NCI-H2171 treated with DMSO at 0.1 percent for 48 hours (cell line): Measurements from ENCODE around the gene KRT28.
"Not testable (repeated sequence)": the region's sequence is repeated elsewhere in the genome, so short reads cannot be mapped to it uniquely, and the experiment has no call there.

Experiments used
- DNase-seq: peaks from one replicate; lab custom pipeline; 2025; lab: John Stamatoyannopoulos, UW

Gene KRT28

DNA sequence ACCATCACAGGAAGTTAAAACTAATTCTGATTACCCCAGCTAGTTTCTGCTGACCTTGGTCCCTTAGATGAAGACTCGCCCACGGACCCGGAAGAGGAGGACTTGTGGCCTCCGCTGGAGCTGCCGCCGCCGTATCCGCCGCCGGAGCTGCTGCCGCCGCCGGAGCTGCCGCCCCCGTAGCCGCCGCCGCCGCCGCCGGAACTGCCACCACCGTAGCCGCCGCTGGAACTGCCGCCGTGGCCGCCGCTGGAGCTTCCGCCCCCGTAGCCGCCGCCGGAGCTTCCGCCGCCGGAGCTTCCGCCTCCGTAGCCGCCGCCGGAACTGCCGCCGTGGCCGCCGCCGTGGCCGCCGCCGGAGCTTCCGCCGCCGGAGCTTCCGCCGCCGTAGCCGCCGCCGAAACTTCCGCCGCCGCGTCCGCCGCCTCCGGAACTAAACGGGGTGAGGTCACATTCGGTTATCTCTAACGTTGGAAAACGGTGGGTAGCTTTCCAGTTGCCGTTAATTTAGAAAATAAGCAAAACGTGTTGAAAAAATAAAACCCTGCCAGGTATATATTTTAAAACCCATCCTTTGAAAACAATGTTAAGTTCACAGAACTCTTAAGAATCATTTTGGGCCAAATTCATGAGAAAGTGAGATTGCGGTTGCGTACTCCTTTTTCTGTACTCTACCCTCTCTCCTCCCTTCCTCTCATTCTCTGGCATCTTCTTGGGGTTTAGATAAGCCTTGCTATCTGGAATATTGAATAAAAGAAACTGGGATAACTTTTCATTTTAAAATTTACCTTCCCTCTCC, 19.2 kb upstream of the KRT28 start:
- DNase-seq: peak; percentile 73

DNA sequence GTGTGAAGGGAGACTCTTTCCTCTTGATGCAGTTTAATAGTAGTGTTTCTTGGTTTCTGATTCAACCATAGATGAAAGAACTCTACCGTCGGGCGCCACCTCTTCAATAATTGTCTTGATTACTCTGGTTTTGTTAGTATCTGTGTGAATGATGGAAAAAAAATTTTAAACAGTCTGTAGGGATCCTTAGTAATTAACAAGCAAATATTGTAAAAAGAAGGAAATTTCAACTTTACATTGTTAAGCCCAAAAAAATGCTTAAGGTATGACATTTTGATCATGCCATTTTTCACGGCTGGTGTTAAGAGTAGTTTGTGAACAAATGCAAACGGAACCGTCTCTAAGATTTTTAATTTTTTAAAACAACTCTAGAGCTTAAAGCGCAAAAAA, 18.6 kb upstream of the KRT28 start:
- no peak for DNase-seq

DNA sequence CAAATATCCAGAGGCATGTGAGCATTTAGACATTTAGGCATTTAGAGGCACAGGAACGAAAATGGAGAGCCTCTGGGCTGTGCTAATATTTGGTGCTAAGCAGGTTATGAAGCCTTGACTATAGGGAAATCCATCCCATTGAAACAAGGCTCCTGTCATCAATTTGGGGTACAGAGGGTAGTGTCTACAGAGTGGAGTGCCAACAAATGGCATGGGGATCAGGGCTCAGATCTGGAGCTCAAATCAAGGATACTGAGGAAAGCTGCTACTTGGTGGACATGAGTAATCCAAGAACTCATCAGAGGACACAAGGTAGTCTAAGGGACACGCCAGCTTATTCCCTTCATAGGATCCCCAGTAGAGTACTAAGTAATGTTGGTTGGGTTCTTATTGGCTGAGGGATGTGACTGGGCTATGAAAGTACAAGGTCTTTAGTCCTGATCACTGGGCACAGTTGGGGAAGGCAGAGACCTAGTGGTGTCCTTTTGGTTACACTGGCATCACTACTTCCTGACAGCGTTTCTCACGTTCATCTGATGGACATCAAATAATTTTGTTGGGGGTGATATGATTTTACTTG, 17.4 kb upstream of the KRT28 start:
- DNase-seq: no peak

DNA sequence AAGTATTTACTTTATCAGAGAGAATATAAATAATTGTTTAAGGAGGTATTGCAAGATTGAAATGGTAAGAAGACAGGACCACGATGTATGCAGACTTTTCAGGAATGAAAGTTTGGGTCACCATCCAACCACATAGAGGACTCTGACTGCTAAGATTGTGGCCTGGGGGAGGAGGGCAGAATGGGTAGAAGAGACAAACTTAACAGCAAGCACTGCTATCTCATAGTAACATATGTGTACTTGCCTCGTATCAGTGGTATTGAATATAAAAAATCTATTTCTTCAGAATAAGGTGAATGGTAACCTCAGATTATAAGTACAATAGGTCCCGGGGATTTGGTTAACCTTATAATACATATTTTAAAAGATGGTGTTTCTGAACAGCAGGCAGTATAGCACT, 16.8 kb upstream of the KRT28 start:
- DNase-seq: no peak

GRCh38 chr17:40815381-40815780, 15.6 kb upstream of the KRT28 start:
- DNase-seq: no peak

DNA sequence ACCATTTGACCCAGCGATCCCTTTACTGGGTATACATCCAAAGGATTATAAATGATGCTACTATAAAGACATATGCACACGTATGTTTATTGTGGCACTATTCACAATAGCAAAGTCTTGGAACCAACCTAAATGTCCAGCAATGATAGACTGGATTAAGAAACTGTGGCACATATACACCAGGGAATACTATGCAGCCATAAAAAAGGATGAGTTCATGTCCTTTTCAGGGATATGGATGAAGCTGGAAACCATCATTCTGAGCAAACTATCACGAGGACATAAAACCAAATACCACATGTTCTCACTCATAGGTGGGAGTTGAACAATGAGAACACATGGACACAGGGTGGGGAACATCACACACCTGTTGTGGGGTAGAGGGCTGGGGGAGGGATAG, 14.9 kb upstream of the KRT28 start:
- DNase-seq: not testable (repeated sequence)

DNA sequence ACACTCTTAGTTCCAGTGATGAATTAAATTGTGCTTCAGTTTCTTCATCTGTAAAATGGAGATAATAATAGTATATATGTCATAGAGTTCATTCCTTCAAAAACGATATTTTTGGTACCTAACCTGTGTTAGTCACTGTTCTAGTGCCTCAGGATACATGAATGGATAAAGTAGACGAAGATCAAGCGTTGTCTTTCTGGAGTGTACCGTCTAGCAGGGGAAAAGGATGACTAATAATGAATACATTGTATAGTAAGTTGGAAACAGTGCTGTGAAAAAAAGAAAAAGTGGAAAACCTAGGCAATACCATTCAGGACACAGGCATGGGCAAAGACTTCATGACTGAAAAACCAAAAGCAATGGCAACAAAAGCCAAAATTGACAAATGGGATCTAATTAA, 14.0 kb upstream of the KRT28 start:
- DNase-seq: no peak

DNA sequence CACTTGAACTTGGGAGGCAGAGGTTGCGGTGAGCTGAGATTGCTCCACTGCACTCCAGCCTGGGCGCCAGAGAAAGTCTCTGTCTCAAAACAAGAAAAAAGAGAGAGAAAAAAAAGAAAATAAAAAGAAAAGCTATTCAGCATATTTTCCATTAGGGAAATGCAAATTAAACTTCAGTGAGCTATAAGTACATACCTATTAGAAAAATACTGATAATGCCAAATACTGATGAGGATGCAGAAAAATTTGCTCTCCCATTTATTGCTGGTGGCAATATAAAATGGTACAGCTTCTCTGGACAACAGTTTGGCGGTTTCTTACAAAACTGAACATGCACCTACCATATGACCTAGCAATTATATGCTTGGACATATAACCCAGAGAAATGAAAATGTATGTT, 12.9 kb upstream of the KRT28 start:
- no peak for DNase-seq

DNA sequence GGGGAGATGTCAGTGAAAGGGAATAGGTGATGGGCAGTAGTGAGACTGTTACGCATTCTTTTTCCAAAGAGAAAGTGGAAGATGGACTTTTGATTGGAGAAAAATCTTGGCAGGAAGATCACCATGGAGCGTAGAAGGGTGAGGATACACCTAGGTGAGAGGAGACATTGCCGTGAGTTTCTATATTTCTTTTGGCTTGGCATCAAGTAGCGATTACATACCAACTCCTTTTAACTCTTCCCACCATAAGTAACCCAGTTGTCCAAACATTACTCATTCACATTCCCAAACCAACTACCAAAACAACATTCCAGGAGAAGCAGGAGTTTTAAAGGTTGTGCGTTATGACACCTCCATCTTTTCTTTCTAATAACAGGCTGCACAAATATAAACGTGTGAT, 10.7 kb upstream of the KRT28 start:
- DNase-seq: no peak

GRCh38 chr17:40809721-40810421, 10.1 kb upstream of the KRT28 start:
- DNase-seq: no peak

DNA sequence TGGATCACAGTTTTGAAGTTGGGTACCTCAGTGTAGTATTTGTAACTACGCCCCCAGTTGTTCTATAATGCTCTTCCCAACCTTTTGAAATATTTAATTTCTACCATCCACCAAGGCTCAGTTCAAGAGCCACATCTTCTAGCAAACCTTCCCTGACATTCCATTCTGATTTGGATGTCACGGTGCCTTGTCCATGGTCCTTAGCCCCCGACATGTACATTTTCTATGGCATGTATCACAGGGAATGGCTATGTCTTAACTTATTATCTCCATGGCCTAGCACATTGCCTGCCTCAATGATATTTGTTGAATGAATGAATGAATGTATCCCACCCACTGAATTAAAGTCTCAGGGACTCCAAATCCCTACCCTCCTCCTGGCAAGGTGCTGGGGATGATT, 6.4 kb upstream of the KRT28 start:
- DNase-seq: no peak

- DNase-seq: peak; percentile 77
Measured at GRCh38 chr17:40803617-40804082, 3.9 kb upstream of the KRT28 start.

DNA sequence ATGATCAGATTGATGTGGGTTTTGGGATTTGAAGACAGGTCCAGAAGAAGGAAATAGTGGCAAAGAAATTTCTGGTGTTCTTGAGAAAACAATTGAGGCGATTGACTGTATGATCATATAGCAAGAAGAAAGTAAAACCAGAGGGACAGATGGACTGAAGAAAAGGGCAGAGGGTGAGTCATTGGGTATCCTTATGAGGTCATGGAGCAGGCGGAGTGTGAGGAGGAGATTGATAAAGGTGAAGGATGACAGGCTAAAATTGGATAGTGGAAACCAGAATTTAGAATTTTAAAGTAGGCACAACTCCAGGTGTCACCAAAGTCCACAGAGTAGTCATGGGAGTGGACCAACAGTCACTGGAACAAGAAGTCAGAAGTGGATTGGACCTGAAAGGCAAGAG, 1.4 kb upstream of the KRT28 start:
- DNase-seq: no peak

GRCh38 chr17:40800381-40800780, 622 bp upstream of the KRT28 start:
- no peak for DNase-seq

DNA sequence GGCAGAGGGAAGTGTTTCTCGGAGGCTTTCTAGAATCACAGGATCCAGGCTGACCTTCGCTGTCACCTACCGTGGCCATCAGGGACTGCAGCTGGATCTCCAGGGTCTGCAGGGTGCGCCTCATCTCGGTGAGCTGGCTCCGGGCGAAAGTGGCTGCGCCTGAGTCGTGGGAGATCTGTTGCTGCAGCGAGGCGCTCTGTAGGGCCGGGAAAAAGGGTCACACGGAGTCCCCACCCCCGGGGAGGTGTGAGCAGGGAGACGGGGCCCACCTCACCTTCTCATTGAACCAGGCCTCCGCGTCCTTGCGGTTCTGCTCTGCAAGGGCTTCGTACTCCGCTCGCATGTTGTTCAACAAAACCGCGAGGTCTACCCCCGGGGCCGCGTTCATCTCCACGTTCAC, 2.9 kb downstream of the KRT28 start:
- no peak for DNase-seq

DNA sequence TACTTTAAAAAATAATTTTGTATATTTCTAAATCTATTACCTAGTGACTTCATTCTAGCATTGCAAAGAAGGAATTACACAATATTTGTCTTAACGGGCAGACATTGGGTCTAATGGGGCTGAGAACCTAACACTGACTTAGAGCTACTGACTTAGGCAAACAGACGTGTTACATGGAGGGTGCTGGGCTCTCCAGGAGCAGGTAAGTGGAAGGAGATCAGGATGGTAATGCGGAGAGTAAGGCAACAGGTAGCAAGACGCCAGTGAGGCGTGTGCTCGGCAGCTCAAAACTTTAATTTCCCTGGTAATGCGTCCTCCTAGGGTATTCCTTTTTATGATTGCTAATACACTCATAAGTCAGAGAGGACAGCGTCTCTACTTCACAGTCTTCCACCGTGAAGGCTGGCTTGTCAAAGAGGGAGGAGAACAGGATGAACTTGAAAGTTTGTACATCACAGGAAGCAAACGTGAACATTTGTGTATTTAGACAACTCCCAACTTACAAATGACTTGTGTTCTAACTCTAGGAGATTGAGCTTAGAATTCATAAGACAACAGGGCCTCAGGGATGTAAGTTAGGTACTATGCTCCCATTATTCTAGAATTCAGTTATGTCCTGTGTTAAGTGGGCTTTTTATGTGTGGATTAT, 4.6 kb downstream of the KRT28 start:
- DNase-seq: no peak

DNA sequence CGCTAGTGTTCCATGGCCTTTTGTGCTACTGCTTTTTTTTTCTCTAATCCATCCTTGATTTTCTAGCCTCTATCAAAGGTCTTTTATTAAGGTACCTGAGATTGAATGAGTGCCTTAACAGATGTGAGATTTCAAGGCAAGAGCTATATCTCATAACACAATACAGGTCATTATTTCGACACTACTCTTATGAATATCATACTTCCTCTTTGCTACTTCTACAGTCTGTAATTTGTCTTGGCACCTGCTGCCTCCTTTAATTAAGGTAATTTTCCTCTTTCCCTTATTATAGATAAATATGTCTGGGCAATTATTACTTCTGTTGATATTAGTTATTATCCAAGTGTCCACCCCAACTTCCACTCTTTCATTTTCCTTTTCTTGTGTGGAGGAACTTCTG, 5.3 kb downstream of the KRT28 start:
- no peak for DNase-seq

GRCh38 chr17:40793832-40794231, 5.9 kb downstream of the KRT28 start:
- no peak for DNase-seq

DNA sequence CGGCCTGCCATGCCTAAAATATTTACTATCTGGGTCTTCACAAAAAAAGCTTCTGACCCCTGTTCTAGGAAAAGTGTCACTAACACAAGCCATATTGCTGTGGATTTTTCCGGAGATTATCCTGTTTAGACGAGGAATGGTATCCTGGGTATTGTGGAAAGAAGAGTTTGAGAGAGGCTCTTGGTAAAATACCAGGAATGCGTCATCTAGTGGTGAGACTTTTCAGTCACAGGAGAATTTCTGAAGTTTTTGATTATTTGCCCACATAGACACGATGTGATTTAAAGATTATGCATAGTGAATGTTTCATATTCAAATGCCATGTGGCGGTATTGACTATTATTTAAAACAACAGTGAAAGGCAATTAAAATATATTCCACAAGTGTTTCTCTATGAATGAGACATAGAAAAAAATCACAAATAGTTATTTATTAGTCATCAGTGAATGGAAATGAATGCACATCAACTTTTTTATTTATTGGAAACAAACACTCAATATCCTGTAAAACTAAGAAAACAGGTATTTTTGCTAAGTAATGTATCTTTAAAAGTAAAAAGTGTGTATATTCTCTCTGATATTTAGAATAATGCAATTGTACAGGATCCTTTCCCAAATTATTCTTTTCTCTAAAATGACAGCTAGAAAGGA, 7.8 kb downstream of the KRT28 start:
- no peak for DNase-seq

- DNase-seq: no peak
Measured at GRCh38 chr17:40791111-40791510, 8.6 kb downstream of the KRT28 start.

DNA sequence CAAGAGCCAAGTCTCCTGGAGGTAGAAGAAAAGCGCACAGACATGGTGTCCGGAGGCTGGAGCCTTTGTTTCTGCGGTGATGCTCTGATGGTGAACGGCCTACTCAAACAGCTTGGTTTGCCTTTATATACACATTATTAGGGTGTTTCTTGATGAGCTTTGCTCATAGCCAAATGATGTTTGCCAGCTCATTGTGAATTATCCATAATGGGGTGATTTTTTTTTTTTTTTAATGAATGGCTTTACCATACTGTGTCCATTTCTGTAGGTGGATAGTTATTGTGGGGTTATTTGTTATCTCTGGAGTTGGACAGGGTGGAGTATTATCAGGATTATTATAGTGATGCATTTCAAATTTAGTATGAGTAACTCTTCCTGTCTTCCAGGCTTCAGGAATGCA, 17.3 kb downstream of the KRT28 start, which contains the start of gene KRT27:
Gene KRT27 (minus strand): TSS at position 101 of the 400 bp plus-strand sequence. CDS start 57 bp downstream, at position 44.
- DNase-seq: no peak
